GM10266 (cell line): ENCODE results near the gene SLIT3.

Experiments
- DNase-seq: peaks from one replicate; pipeline ENCODE4 v3.0.0; 2012; ENCODE audit errors: extremely low spot score
- TF ChIP-seq, protein P1 (sequence below): IDR thresholded peaks from 2 replicates; pipeline ENCODE4 v1.5.1; 2012; ENCODE audit warnings: mild to moderate bottlenecking, low read depth; ENCODE audit not compliant: control insufficient read depth, insufficient read depth; ENCODE audit errors: missing control alignments

SLIT3 gene

DNA sequence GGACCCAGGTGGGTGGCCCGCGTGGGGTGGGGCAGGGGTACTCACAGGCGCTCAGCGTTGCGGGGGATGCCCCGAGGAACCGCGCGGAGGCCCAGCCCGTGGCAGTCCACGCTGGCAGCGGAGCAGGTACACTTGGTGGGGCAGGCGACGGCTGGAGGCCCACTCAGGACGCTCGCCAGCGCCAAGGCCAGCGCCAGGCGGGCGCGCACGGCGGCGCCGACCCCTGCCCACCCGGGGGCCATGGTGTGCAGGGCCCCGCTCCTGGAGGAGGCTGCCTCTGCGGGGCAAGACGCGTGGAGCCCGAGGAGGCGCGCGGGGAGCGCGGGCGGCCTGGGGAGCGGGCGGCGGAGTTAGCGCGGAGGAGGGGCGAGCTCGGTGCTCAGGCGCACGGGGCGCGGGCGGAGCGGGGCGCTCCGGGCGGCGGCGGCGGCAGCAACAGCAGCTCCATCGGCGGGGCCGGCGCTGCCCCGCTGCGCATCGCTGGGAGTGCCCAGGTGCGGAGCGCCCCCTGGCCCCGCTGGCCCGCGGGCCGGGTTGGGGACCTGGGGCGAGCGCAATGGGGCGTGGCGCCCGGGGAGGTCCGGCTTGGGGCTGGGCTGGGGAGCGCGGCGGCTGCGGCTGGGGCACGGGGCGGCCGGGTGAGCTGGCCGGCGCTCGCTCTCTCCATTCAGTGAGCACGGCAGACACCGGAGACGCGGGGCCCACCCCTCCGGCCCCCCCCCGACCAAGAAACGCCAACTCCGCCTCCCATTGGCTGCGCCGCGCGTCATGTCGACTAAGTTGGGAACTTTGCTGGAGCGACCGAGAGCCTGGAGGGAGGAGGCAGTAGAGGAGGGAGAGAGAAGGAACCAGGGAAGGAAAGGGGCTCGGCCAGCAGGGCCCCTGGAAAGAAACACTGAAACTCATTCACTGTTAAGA is at the start of gene SLIT3:
TSS of gene SLIT3 (minus strand) at position 672 of the 918 bp plus-strand sequence. CDS start at position 242, 430 bp downstream.
- TF ChIP-seq, protein P1, sequence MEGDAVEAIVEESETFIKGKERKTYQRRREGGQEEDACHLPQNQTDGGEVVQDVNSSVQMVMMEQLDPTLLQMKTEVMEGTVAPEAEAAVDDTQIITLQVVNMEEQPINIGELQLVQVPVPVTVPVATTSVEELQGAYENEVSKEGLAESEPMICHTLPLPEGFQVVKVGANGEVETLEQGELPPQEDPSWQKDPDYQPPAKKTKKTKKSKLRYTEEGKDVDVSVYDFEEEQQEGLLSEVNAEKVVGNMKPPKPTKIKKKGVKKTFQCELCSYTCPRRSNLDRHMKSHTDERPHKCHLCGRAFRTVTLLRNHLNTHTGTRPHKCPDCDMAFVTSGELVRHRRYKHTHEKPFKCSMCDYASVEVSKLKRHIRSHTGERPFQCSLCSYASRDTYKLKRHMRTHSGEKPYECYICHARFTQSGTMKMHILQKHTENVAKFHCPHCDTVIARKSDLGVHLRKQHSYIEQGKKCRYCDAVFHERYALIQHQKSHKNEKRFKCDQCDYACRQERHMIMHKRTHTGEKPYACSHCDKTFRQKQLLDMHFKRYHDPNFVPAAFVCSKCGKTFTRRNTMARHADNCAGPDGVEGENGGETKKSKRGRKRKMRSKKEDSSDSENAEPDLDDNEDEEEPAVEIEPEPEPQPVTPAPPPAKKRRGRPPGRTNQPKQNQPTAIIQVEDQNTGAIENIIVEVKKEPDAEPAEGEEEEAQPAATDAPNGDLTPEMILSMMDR: no peak
- DNase-seq: no peak

DNA sequence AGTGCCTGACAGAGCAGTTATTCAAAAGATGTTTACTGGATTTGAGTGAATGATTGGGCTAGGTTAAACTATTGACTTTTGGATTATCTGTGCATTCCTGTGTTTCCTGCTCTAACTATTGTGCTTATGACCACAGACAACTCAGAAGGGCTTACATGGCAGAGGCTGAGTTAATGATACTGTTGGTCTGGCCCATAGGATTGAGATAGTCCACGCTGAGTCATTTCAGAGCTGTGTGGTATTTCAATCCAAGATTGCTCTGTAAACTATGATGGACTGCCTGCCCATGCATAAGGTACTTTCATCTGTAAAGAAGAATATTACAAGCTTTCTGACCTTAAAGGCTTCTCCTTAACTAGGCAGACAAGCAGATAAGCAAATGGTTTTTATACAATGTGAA is 49.1 kb upstream of the SLIT3 start:
- DNase-seq: no peak
- TF ChIP-seq, protein P1: no peak

DNA sequence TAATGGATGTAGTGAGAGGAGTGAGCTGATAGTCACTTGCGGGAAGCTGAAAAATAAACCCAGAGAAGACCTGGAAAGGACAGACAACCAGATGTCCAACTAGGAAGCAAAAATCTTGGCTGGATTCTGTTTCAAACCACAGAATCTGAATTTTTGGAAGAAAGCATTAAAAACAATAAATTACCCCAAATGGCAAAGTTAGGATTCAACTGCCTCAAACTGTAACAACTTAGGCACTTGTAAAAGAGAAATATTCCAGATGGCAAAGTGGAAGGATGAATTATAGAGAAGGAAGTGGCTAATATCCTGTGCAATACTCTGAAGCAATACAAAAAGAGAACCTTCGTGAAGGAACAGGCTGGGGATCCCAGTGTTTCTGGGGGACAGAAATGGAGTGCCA is 46.8 kb upstream of the SLIT3 start:
- DNase-seq: no peak
- TF ChIP-seq, protein P1: no peak

DNA sequence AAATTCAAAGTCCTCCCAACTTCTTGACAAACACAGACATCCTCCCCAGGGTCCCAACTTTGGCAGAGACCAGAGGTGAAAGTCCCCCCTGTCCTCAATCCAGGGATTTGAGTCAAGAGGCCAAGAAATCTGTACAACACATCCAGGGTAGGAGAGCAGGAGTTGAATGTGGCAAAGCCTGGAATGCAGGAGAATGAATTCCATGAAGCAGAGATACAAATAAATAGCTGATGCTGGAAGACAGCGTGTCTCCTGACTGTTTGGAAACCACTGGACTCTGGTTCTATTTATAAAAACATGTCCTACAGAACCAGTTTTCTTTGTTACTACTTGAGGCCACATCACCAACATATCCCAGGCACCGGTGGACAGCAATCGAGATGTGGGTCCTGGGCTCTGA is 43.7 kb upstream of the SLIT3 start:
- no peak for DNase-seq
- TF ChIP-seq, protein P1: no peak

DNA sequence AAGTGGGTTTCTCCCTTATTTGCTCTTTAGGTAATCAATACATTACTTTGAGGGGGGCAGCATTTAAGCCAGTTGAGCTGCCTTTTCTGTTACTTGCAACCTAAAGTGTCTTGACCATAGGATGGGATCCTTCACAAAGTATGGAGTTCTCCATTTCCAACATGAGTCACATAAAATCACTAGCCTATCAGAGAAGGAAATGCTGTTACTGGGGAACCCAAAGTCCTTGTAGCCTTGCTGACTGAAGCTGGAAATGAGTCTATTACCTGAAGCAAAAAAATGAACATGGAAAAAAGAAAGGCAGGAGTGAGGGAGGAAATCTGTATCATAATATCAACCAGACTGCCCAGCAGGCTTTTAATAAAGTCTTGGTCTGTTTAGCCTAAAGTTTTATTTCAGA is 42.8 kb upstream of the SLIT3 start:
- TF ChIP-seq, protein P1: no peak
- DNase-seq: no peak

DNA sequence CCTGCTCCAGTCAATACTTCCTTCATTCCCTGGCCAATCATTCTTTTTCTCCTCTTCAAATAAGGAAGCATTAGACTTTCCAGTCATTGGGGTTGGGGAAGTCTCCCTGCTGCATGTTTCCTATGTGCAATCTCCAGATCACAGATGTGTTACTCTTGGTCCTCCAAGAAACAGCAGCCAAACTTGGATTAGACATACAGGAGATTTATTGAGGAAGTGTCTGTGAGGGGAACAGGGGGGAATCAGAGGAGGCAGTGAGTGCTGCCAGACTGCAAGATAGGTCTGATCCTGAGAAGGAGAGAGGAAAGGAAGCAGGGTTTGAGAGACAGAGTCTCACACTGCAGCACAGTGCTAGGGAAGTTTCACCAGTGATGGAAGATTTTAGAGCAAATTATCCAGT is 40.6 kb upstream of the SLIT3 start:
- no peak for DNase-seq
- TF ChIP-seq, protein P1: no peak

DNA sequence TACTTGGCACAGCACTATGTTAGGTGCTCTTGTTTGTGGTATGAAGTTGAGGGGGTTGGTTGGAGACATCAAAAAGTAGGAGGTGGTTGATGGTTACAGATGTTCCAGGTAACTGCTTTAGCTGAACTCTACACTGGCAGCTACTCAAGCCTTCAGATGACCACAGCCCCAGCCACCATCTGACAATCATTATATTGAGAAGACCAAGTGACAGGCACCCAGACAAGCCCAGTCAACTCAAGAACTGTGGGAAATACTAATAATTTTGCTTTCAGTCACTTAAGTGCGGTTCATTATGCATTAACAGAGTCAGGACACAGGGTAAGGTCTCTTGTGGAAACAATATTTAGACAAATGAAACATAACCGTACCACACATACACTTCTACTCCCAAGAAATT is 38.9 kb upstream of the SLIT3 start:
- TF ChIP-seq, protein P1: no peak
- no peak for DNase-seq
